PC-3 (cell line): ENCODE data around the gene CCDC28A. TPM values are rescaled to one million over a fixed set of nuclear protein-coding genes. Genes with fewer than 3 reads are reported as not detected.

Experiments used
- ATAC-seq: fragments of 200-7000 bp; cut with Tn5 transposase; 2 replicates; pipeline ENCODE4 v1.9.1; 2020; ENCODE audit warnings: mild to moderate bottlenecking, moderate library complexity
- BruUV-seq: library from RNA; stranded (reverse); fragments of 400-500 nt; replicated peaks from 2 replicates; lab custom pipeline; 2021; lab: Mats Ljungman, UMichigan
- CTCF ChIA-PET: fragments of 300-600 bp; sonication (Branson Sonifier 250); formaldehyde crosslinking; loops from one replicate; lab custom pipeline; 2022; ENCODE audit warnings: antibody characterized with exemption; lab: Charles Lee
- POLR2A ChIA-PET: fragments of 300-600 bp; sonication (Branson Sonifier 250); formaldehyde crosslinking; loops from one replicate; lab custom pipeline; 2022; ENCODE audit warnings: antibody characterized with exemption; ENCODE audit not compliant: unreplicated experiment; lab: Charles Lee
- DNase-seq: peaks from one replicate; pipeline ENCODE4 v3.0.0-alpha.2; 2015
- H2AFZ ChIP-seq: fragments of 300-600 bp; sonication (generic); 2 replicates; pipeline ENCODE4 v1.6.0; 2016; ENCODE audit warnings: antibody characterized with exemption, low read length
- H3F3A ChIP-seq: fragments of 300-600 bp; sonication (generic); one replicate; pipeline ENCODE4 v1.6.0; 2017; ENCODE audit warnings: antibody characterized with exemption, low read length, control low read depth, mild to moderate bottlenecking; ENCODE audit not compliant: unreplicated experiment
- H3K27ac ChIP-seq: fragments of 300-600 bp; sonication (generic); 2 replicates; pipeline ENCODE4 v1.5.1; 2016; ENCODE audit warnings: mild to moderate bottlenecking, low read length
- H3K27me3 ChIP-seq: fragments of 300-600 bp; sonication (generic); 2 replicates; pipeline ENCODE4 v1.6.1; 2016; ENCODE audit warnings: low read length, mixed read lengths
- H3K36me3 ChIP-seq: fragments of 300-600 bp; sonication (generic); 2 replicates; pipeline ENCODE4 v1.6.1; 2016; ENCODE audit warnings: low read depth, mixed run types, low read length, mixed read lengths
- H3K4me1 ChIP-seq: fragments of 300-600 bp; sonication (generic); 2 replicates; pipeline ENCODE4 v1.5.1; 2016; ENCODE audit warnings: low read length; ENCODE audit not compliant: insufficient read depth
- H3K4me2 ChIP-seq: fragments of 300-600 bp; sonication (generic); 2 replicates; pipeline ENCODE4 v1.6.0; 2016; ENCODE audit warnings: low read length
- H3K4me3 ChIP-seq: fragments of 300-600 bp; sonication (generic); 2 replicates; pipeline ENCODE4 v1.5.1; 2016; ENCODE audit warnings: mild to moderate bottlenecking, low read length, mixed read lengths
- H3K79me2 ChIP-seq: fragments of 300-600 bp; sonication (generic); 2 replicates; pipeline ENCODE4 v1.6.1; 2017; ENCODE audit warnings: low read length, mixed read lengths
- H3K9ac ChIP-seq: fragments of 300-600 bp; sonication (generic); 2 replicates; pipeline ENCODE4 v1.6.0; 2016; ENCODE audit warnings: mild to moderate bottlenecking, low read length
- H3K9me2 ChIP-seq: fragments of 300-600 bp; sonication (generic); replicated peaks from 2 replicates; pipeline ENCODE4 v1.6.1; 2016; ENCODE audit warnings: mixed run types, low read length, mixed read lengths
- H3K9me3 ChIP-seq: fragments of 300-600 bp; sonication (generic); 2 replicates; pipeline ENCODE4 v1.6.1; 2016; ENCODE audit warnings: low read length, mixed read lengths
- H4K20me1 ChIP-seq: fragments of 300-600 bp; sonication (generic); 2 replicates; pipeline ENCODE4 v1.6.1; 2016; ENCODE audit warnings: low read length, mixed read lengths
- CTCF ChIP-seq: fragments of 300-600 bp; sonication (generic); conservative IDR thresholded peaks from 2 replicates; pipeline ENCODE4 v1.5.1; 2017; ENCODE audit warnings: antibody characterized with exemption, low read depth, mild to moderate bottlenecking, low read length
- EZH2 ChIP-seq: fragments of 300-600 bp; sonication (generic); IDR thresholded peaks from one replicate; pipeline ENCODE4 v1.6.1; 2017; ENCODE audit warnings: antibody characterized with exemption, mild to moderate bottlenecking, low read length; ENCODE audit not compliant: unreplicated experiment
- EZH2phosphoT487 ChIP-seq: fragments of 300-600 bp; sonication (generic); IDR thresholded peaks from 2 replicates; pipeline ENCODE4 v1.6.1; 2018; ENCODE audit warnings: mild to moderate bottlenecking, antibody characterized with exemption, low read length, borderline replicate concordance
- intact Hi-C: fragments of 100-400 bp; cut with micrococcal nuclease; formaldehyde crosslinking; loops from 2 replicates; pipeline ENCODE4 v1.9.0; 2023
- total RNA-seq: library from RNA; depleted of rRNA; stranded (reverse); fragments of >200 nt; gene quantifications from 2 replicates; pipeline ENCODE4 v1.2.3, GENCODE V29; 2014

CCDC28A gene
- total RNA-seq, 1 experiment from 2014 or later = 5.8 TPM

GRCh38 chr6:138830248-138830647, 56.7 kb downstream of the CCDC28A start:
- Histone ChIP-seq H3K4me3 (no peak overlapping the region), H3K27ac (no peak overlapping the region), H2AFZ (no peak overlapping the region), H3K9ac (no peak overlapping the region), H3K4me1 (no peaks in the 10 kb centered on the region), H3K79me2 (no peaks in the 10 kb centered on the region), H3K9me3 (no peaks in the 10 kb centered on the region), H3K4me2 (no peak overlapping the region), H3K36me3 (no peaks in the 10 kb centered on the region), H3F3A (no peaks in the 10 kb centered on the region), H3K9me2 (no peaks in the 10 kb centered on the region), H4K20me1 (no peaks in the 10 kb centered on the region), H3K27me3 (no peaks in the 10 kb centered on the region)
- TF ChIP-seq EZH2phosphoT487 (no peak), CTCF (no peak), EZH2 (no peak)
- intact Hi-C loops = no loop called here
- ATAC-seq (no peak), DNase-seq (no peak)
- BruUV-seq = no TSS peak
- POLR2A ChIA-PET = no interaction called here
- CTCF ChIA-PET = no interaction called here

- no peak overlapping the region for H3K9ac ChIP-seq
- no peaks in the 10 kb centered on the region for H3K9me3 ChIP-seq
- H3K4me2 ChIP-seq = no peak overlapping the region
- DNase-seq (no peak), ATAC-seq (no peak)
- no peaks in the 10 kb centered on the region for H3K27me3 ChIP-seq
- POLR2A ChIA-PET = no interaction called here
- no peaks in the 10 kb centered on the region for H3F3A ChIP-seq
- CTCF ChIA-PET = no interaction called here
- intact Hi-C loops = no loop called here
- no peak overlapping the region for H3K27ac ChIP-seq
- no peaks in the 10 kb centered on the region for H3K9me2 ChIP-seq
- H3K79me2 ChIP-seq = no peaks in the 10 kb centered on the region
- BruUV-seq = no TSS peak
- TF ChIP-seq CTCF = no peak
- TF ChIP-seq EZH2 = no peak
- TF ChIP-seq EZH2phosphoT487 = no peak
- H3K4me1 ChIP-seq = no peaks in the 10 kb centered on the region
- no peaks in the 10 kb centered on the region for H3K36me3 ChIP-seq
- H4K20me1 ChIP-seq = no peaks in the 10 kb centered on the region
- no peak overlapping the region for H2AFZ ChIP-seq
- H3K4me3 ChIP-seq = no peak overlapping the region
Observed at GRCh38 chr6:138832182-138832581, 58.6 kb downstream of the CCDC28A start.

GRCh38 chr6:138833816-138834539, 60.4 kb downstream of the CCDC28A start:
- Histone ChIP-seq H3K9me3 (no peaks in the 10 kb centered on the region), H3F3A (no peaks in the 10 kb centered on the region), H3K4me2 (no peak overlapping the region), H3K27ac (no peak overlapping the region), H4K20me1 (no peaks in the 10 kb centered on the region), H3K9ac (no peak overlapping the region), H3K4me1 (no peaks in the 10 kb centered on the region), H3K27me3 (no peaks in the 10 kb centered on the region), H3K36me3 (no peaks in the 10 kb centered on the region), H2AFZ (no peak overlapping the region), H3K4me3 (no peak overlapping the region), H3K9me2 (no peaks in the 10 kb centered on the region), H3K79me2 (no peaks in the 10 kb centered on the region)
- ATAC-seq = no peak
- POLR2A ChIA-PET = no interaction called here
- DNase-seq = no peak
- no peak for TF ChIP-seq CTCF
- TF ChIP-seq EZH2phosphoT487 = no peak
- TF ChIP-seq EZH2 = no peak
- intact Hi-C loops = no loop called here
- BruUV-seq = no TSS peak
- CTCF ChIA-PET = no interaction called here
